NCI-H82 treated with DMSO at 0.1 percent for 48 hours (cell line): ENCODE results near the gene ACVR2B.

ENCODE experiments used
- DNase-seq: peaks from one replicate; lab custom pipeline; 2025; ENCODE audit not compliant: unreplicated experiment; lab: John Stamatoyannopoulos, UW

The ACVR2B gene

DNA sequence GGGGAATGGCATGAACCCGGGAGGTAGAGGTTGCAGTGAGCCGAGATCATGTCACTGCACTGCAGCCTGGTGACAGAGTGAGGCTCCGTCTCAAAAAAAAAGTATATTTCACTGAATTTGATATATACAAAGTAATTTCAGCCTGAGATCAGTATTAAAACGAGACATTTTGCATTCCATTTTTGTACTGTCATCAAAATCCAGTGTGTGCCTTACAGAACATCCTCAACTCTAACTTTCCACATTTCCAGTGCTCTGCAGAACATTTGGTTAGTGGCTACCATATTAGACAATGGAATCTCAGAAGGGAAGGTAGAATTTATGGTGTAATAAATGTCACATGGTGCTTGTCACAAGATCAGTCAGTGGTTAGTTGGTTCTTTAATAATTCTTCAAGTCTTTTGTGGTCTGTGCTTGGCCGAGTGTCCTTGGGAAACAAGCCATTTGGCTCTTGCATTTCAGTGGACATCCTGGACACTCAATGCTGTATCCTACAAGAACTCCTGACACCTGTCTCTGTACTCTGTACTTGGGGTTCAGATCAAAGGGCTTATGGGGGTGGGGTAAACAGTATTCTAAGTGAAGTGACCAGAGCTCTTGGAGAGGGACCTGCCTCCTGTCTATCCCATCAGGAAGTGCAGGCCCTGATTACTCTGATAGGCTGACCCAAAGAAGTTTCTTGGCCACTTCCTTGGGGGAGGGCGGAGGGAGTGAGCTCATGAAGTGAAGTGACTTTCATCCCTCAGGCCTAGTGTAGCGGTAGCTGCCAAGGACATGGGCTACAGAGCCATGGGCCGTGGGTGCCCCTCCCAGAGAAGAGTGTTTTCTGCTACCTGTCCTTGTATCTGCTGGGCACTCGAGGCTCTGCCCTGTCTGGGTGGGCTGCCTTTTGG, 3.7 kb downstream of the ACVR2B start:
- no peak for DNase-seq

DNA sequence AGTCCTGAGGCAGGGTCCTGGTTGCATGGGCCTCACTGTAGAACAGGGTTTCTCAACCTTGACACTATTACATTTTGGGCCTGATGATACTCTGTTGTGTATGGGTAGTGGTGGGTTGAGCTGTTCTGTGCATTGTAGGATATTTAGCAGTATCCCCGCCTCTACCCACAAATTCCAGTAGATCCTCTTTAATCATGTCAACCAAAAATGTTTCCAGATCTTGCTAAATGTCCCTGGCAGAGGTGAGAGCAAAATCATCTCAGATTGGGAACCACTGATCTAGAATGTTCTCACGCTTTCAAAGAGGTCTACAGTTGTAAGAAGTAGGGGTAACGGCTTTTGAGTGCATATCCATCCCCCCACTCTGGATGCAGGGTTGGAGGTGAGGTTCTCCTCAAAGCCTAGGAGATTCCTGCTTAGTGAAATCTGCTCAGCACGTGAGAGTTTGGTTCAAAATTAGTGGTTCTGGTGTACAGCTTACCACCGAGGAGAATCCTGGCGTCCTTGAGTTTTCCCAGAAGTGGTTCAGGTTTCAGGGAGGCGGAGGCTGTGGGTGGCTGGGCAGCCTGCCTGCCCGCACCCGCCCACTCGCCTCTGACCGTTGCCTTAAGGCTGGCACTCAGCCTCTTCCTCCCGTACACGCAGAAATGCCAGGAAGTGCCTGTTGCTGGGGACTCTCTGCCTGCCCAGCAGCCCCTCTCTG, 5.3 kb downstream of the ACVR2B start:
- DNase-seq, result no peak

DNA sequence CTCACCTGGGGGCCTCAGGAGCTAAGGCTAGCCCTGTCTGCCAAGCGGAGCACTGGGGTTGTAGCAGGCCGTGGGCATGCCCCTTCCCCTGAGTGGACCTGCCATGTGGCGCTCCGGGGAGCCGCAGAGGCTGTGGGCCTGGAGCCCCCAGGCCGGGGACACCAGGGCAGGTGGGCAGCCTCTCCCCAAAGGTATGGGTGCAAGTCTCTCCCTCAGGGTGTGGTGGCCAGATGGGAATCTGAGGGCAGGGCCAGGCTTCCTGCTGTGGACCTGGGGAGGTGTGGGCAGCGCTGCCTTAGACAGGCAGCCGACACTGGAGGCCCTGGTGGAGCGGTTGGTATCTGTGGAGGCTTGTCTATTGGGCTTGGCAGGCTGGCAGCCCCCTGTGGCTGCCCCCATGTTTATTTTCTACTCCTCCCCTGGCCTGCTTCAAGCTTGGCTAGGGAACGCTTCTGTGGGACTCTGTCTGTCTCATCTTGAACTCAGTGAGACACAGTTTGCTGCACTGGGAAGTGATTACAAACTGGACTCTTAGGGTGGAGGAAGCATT, 5.9 kb downstream of the ACVR2B start:
- no peak for DNase-seq

DNA sequence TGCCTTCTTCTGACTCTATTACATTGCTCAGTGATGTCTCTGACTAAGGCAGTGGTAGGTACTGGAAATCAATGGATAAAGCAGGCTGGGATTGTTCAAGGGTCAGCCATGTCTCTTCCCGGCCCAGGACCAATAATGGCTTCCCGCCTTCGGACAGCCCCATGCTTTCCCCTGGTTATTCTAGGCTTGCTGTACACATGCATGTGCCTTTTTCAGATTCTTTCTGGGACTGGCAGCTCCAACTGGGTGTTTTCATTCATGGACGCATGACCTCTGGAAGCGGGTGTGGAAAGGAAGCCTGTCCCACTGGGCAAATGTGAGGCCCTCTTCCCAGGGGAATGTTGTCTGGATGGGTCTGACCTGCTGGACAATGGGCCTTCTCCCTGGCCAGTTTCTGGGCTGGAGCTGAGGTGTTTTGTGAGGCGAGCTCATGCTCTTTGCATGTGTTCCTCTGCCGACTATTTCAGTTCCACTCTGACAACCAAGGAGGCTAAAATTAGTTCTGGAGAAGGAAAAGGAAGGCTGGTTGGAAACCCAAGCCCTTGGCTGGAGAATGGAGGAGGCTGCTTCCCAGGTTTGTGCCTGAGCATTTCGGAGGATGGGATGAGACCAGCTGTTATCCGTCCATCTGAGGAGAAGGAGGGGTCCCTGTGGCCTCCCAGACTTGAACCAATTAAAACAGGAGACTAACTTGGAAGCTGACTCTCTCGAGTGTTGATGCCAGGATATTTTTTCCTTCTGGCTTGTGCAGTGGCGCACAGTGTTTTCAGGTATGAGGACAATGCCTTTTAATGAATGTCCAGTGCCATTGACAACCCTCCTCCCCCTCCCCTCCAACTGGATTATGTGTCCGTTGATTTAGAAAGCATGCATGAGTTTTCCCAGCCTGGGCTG, 6.9 kb downstream of the ACVR2B start:
- DNase-seq, result no peak

DNA sequence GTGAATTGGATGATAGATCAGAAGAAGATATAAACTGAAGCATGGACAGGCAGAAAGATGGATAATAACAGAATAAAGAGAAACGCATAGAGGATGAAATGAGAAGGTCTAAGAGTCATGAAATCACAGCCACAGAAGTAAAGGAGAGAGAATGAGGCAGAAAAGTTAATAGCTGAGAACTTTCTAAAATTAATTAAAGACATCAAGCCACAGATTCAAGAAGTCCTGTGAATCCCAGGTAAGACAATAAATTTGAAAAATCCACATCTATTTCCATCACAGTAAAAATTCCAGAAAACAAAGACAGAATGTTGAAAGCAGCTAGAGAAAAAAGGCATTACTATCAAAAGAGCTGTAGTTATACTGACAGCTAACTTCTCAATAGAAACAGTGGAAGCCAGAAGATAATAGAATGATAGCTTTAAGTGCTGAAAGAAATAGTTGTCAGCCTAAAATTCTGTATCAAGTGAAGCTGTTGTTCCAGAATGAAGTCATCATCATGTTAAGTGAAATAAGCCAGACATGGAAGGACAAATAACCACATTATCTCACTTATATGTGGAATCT, 12.0 kb downstream of the ACVR2B start:
- DNase-seq, result no peak

DNA sequence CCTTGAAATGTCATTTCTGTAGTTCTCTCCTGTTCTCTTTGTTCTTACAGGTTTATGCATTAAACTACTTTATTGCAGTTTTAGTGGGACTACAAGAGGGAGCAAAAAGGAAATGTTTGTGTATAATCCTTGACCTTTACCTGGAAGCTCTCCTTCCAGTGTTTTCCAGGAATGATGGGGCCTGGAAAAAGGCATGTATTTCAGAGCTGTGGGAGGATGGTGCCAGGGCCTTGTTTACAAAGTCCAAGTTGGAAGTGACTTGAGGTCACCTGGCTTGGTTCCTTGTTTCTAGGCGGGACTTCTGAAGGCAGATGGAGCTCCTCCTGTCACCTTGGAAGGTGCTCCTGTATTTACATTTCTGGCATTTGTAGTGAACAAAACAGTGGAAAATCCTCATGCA, 15.1 kb downstream of the ACVR2B start:
- DNase-seq, result no peak

DNA sequence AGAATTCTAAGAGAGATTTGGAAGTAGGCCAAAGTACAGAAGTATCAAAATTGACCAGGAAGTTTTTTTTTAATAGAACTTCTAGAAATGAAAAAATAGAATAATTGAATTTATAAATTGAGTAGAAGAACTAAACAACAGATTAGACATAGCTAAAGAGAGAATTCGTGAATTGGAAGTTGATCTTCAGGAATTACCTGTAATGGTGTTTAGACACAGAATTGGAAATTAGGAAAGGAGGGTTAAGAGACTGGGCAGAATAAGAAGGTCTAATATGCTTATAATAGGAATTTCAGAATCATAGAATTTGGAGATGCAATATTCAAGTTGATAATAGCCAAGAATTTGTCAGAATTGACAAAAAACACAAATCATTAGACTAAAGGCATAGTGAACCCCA, 16.2 kb downstream of the ACVR2B start:
- no peak for DNase-seq

DNA sequence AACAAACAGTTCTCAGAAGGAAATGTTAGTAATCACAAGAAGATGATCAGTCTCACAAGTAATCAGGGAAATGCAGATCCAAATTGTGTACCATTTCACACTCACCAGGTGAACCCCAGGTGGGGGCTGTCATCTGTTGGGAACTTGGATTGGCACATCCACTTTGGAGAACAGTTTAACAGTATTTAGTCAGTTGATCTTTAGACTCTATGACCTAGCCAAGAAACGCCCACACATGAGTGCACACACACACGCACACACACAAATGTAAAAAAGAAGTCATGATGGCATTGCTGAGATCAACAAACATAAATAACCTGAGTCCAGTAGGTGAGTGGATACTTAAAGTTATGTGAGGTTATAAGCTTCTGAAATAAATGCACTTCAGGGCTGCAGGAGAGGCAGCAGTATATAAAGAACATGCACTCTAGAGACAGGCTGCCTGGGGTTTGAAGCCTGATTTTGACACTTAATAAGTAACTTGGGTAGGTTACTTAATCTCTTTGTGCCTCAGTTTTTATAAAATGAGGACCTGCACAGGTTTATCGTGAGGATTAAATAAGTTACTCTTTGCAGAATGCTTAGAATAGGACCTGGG, 17.7 kb downstream of the ACVR2B start:
- DNase-seq, result no peak

DNA sequence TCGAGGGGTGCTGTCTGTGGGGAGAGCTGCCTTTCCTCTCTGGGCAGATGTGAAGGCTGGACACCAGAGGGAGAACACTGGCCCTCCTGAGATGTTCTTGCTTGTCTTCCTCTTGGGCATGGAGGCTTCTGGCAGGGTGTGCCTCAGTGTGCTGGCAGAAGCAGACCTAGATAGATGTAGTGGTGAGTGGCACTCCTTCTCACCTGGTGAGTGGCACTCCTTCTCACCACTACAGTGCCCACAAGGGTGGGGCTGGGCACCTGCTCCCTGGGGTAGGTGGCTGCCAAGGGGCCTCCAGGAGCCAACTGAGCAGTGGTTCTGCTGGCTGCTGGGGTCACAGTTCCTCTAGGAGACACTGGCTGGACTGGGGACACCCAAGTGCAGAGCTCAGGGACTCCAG, 18.7 kb downstream of the ACVR2B start:
- no peak for DNase-seq

- no peak for DNase-seq
Observed at GRCh38 chr3:38473229-38473628, 19.5 kb downstream of the ACVR2B start.

DNA sequence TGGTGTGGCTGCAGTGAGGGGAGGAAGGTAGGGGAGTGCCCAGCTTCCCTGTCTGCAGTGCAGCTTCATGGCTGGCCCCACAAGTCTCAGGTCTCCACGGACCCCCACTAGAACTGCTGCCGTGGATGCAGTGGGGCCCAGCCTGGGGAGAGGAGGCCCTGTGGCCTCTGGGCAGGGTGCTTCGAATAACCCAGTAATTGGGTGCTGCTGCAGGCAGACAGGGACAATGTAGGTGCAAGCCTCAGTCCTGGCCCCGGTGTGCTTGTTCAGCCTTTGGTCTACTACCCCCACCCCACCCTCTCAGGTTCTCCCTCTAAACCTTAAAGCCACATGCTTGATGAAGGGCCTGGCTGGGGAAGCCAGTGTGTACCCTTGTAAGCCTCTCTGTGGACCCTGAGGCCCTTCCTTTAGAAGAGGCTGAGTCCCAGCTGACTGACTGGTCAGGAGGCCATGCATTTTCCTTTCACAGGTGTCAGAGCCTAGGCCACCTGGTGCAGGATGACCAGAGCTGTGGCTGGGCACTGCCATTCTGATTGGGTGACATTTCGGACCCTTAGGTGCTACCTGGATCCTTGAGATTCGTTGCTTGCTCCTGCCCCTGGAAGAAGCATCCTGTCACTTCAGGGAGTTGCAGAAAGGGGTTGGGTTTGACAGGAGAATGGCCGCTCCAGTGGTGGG, 21.4 kb downstream of the ACVR2B start:
- no peak for DNase-seq

DNA sequence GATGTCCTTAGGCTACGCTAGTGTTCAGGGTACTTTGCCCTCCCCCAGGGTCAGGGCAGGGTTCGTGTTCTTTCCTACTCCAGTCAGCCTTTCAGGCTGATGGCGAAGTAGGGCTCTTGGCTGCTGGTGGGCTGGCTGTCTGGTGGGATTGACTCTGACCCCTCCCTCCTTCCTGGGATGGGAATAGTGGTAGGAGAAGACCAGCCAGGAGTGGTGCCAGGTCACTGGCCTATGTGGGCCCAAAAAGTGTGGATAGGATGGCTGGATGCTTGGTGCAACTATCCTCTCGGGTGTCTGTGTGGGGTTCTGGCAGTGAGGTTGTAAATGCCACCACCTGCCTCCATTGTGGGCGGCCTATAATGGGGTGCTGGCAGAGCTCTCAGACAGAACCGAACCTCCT, 22.0 kb downstream of the ACVR2B start:
- no peak for DNase-seq

DNA sequence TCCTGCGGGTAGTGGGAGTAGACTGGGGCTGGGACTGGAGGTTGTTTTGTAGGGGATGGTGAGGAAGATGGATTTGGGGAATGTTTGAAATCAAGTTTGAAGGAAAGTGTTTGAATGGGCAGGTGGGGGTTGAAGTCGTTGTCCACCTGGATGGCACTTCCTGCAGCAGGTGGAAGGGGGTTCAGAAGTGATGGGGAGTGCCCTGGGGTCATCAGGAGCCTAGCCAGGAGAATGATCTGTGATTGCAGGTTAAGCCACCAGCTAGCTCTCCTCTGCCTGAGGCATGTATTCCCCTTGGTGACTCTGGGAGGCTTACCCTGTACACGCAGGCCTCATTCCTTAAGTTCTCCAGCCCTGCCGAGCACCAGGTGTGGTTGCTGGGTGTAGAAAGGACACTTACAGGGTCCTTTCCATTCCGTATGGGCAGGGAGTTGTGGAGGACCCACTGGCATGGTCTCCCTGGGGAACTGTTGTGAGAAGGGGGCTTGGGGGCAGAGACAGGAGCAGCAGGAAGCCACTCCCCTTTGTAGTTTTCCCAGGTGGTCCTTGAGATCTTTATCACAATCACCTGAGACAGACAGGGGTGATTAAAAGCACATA, 22.6 kb downstream of the ACVR2B start:
- DNase-seq, result no peak

DNA sequence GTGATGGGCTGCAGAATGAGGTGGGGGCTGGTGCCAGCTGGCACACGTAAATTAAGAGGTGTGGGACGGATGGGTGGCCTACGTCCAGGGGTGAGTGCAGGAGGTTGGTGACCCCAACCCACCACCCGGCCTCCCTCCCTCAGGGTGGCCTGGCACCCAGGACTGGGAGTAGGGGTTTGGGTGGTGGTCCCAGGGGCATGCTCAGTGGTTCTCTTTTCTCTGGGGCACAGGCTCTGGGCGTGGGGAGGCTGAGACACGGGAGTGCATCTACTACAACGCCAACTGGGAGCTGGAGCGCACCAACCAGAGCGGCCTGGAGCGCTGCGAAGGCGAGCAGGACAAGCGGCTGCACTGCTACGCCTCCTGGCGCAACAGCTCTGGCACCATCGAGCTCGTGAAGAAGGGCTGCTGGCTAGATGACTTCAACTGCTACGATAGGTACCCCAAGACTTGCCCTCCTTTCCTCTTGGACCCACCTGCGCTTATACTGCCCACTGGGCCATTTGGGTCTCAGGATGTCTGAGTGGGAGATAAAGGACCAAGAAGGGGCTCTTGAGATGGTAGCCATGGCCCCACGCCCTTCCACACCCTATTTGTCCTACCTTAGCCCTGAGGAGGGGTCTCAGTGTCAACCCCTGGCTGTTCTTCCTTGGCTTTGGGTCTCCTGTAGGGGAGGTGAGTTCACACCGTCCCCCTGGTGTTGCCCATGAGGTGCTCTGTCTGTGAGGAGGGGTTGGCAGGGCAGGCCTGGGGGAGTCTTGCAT, 23.5 kb downstream of the ACVR2B start:
- no peak for DNase-seq

DNA sequence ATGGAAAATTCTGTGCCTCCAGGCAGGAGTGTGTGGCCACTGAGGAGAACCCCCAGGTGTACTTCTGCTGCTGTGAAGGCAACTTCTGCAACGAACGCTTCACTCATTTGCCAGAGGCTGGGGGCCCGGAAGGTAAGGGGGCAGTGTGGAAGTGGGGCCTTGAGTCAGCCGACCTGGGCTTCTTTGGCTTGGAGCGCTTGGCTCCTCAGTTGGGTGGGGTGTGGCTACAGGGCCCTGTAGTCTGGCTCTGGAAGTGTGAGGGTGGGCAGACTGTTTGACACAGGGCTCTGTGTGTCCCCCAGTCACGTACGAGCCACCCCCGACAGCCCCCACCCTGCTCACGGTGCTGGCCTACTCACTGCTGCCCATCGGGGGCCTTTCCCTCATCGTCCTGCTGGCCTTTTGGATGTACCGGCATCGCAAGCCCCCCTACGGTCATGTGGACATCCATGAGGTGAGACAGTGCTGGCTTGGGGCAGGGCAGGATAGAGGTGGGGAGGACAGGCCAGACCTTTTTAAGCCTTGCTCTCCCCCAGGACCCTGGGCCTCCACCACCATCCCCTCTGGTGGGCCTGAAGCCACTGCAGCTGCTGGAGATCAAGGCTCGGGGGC, 24.3 kb downstream of the ACVR2B start:
- no peak for DNase-seq

- no peak for DNase-seq
Observed at GRCh38 chr3:38478901-38479300, 25.2 kb downstream of the ACVR2B start.

DNA sequence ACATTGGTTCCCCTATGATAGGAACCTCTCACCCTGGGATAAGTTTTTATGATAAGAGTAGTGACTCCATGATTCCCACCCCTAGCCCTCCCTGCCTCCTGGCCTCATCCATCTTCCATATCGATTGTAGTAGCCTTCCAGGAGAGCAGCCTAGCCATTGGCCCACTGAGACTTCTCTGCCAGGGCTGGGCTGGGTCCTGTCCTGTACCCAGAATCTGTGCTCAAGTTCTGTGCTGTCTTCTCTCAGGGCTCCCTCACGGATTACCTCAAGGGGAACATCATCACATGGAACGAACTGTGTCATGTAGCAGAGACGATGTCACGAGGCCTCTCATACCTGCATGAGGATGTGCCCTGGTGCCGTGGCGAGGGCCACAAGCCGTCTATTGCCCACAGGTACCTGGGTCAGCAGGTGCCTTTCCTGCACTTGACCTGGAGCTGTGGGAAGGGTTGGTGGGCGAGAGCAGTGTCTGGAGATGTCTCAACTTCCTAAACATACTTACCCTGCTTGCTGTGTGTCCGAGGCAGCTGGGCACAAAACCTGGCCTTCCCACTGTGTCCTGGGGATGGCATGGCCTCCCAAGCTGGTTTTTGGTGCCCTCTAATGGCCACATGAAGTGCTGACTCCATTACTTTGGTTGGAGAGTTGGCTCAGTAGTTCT, 25.9 kb downstream of the ACVR2B start:
- DNase-seq, result no peak

DNA sequence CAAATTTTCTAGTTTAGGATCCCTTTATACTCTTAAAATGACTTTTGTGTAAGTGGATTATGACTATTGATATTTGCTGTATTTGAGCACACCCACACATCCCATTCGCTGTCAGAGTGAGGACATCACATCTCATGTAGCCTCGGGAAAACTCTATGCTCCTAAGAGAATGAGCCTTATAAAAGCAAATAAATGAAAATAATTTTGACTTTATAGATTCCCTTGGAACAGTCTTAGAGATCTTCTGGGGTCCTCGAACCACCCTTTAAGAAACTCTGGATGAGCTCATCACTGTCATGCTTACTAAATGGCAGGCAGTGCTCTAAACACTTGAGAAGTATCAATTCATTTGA, 26.4 kb downstream of the ACVR2B start:
- DNase-seq, result no peak
